Muscle layer of duodenum (tissue), 2 donors: ENCODE results near the gene KRTAP2-4.

ENCODE experiments used
- H3K27ac ChIP-seq: one replicate; pipeline ENCODE4 v1.7.0; 2013; ENCODE audit warnings: mild to moderate bottlenecking, low read length
- H3K27me3 ChIP-seq: one replicate; pipeline ENCODE4 v1.7.0; 2013; ENCODE audit warnings: low read depth, mild to moderate bottlenecking, control low read depth, low read length
- H3K36me3 ChIP-seq, 2 donors: one replicate each; pipeline ENCODE4 v1.7.0; 2013; ENCODE audit warnings: low read length in 2 of 2, control low read depth in 1 of 2, mild to moderate bottlenecking in 1 of 2; ENCODE audit not compliant: insufficient read depth in 2 of 2, control insufficient read depth in 1 of 2
- H3K4me1 ChIP-seq, 2 donors: one replicate each; pipeline ENCODE4 v1.7.0; 2013; ENCODE audit warnings: low read length in 2 of 2, mild to moderate bottlenecking in 2 of 2, control low read depth in 1 of 2, moderate library complexity in 1 of 2; ENCODE audit not compliant: insufficient read depth in 2 of 2, control insufficient read depth in 1 of 2
- H3K4me3 ChIP-seq, 2 donors: one replicate each; pipeline ENCODE4 v1.7.0; 2013; ENCODE audit warnings: low read length in 2 of 2, low read depth in 1 of 2, mild to moderate bottlenecking in 1 of 2
- H3K9me3 ChIP-seq, 2 donors: one replicate each; pipeline ENCODE4 v1.7.0; 2013; ENCODE audit warnings: low read length in 2 of 2, control low read depth in 1 of 2, mild to moderate bottlenecking in 1 of 2; ENCODE audit not compliant: control insufficient read depth in 1 of 2
- donor health status: healthy.

The KRTAP2-4 gene

GRCh38 chr17:41024697-41025096 lies 41.0 kb downstream of the KRTAP2-4 start:
- Histone ChIP-seq H3K4me1 (no peaks in the 10 kb centered on the region), H3K4me3 (no peak overlapping the region), H3K27me3 (no peaks in the 10 kb centered on the region), H3K36me3 (no peaks in the 10 kb centered on the region), H3K9me3 (peaks cover 0 to 5% of the 10 kb centered on the region in 2 donors), H3K27ac (no peak overlapping the region)

- H3K27me3 ChIP-seq: no peaks in the 10 kb centered on the region
Measured at GRCh38 chr17:41020336-41020735, 45.3 kb downstream of the KRTAP2-4 start.

GRCh38 chr17:41019415-41019814 lies 46.3 kb downstream of the KRTAP2-4 start:
- Histone ChIP-seq H3K4me3 (no peak overlapping the region), H3K36me3 (no peaks in the 10 kb centered on the region), H3K27me3 (no peaks in the 10 kb centered on the region), H3K27ac (no peak overlapping the region), H3K4me1 (no peaks in the 10 kb centered on the region), H3K9me3 (peaks cover 0 to 5% of the 10 kb centered on the region in 2 donors)

More at GRCh38 chr17:41020336-41020735, 45.3 kb downstream of the KRTAP2-4 start:
- H3K4me1 ChIP-seq: no peaks in the 10 kb centered on the region
- H3K4me3 ChIP-seq: no peak overlapping the region
- H3K27ac ChIP-seq: no peak overlapping the region
- H3K36me3 ChIP-seq: no peaks in the 10 kb centered on the region
- H3K9me3 ChIP-seq: peaks cover 0 to 5% of the 10 kb centered on the region in 2 donors

- Histone ChIP-seq H3K36me3 (no peaks in the 10 kb centered on the region), H3K9me3 (peaks cover 0 to 5% of the 10 kb centered on the region in 2 donors), H3K4me1 (no peaks in the 10 kb centered on the region), H3K4me3 (no peak overlapping the region), H3K27me3 (no peaks in the 10 kb centered on the region), H3K27ac (no peak overlapping the region)
Measured at GRCh38 chr17:41018541-41018940, 47.1 kb downstream of the KRTAP2-4 start.

- H3K27me3 ChIP-seq: no peaks in the 10 kb centered on the region
- no peak overlapping the region for H3K4me3 ChIP-seq
- H3K9me3 ChIP-seq: peaks cover 0 to 5% of the 10 kb centered on the region in 2 donors
- H3K36me3 ChIP-seq: no peaks in the 10 kb centered on the region
- no peaks in the 10 kb centered on the region for H3K4me1 ChIP-seq
- no peak overlapping the region for H3K27ac ChIP-seq
Measured at GRCh38 chr17:41016578-41017215, 49.0 kb downstream of the KRTAP2-4 start.

GRCh38 chr17:41015454-41015853 lies 50.2 kb downstream of the KRTAP2-4 start:
- Histone ChIP-seq H3K9me3 (no peaks in the 10 kb centered on the region), H3K4me1 (no peaks in the 10 kb centered on the region), H3K27ac (no peak overlapping the region), H3K4me3 (no peak overlapping the region), H3K27me3 (no peaks in the 10 kb centered on the region), H3K36me3 (no peaks in the 10 kb centered on the region)
